HK-2 (cell line): ENCODE results near the gene STK24.

Experiments used
- DNase-seq: peaks from one replicate; pipeline ENCODE4 v3.0.0-alpha.2; 2018; ENCODE audit not compliant: unreplicated experiment

Gene STK24

DNA sequence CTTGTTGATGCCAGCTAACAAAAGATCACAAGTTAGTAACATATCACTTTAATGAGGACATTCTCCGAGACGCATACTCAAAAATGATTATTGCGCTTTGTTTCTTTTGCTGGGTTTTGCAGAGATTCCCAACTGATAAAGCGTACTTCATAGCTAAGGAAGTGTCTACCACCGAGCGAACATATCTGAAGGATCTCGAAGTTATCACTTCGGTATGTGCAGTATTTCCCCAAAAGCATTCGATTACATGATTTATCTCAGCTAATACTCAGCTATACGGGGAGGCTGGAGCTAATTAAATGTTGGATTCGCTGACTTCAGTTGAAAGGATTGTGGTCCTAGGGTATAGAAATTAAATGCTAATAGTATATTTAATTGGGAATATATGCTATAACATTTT lies 166.3 kb downstream of the STK24 start:
- DNase-seq, result no peak

DNA sequence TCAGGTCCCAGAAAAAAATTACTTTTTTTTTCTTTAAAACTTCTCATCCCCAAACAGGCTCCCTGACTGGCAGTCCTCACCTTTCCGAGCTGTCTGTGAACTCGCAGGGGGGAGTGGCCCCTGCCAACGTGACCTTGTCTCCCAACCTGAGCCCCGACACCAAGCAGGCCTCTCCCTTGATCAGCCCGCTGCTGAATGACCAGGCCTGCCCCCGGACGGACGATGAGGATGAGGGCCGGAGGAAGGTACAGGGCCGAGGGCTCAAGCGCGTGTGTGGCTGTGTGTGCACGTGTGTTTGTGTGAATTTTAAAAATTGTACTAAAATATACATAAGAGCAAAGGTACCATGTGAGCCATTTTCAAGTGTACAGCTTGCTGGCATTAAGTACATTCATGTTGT lies 167.6 kb downstream of the STK24 start:
- no peak for DNase-seq

DNA sequence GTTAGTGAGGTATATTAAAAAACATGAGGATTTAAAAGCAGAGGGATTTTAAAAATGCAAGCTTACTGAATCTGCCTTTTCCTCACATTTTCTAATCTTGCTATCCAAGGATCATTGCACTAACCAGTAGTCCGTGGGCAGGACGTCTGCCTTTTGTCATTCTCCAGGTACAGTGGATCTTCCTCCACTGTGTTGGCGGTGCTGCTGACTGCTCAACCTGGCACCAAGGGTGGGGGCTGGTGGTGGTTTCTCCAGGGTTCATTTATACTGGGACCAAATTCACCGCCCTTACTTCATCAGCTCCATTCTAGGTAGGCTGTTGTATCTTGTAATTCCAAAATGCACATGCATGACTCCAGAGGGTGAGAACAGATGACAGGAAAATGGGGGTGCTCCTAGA lies 169.3 kb downstream of the STK24 start:
- DNase-seq, result no peak

DNA sequence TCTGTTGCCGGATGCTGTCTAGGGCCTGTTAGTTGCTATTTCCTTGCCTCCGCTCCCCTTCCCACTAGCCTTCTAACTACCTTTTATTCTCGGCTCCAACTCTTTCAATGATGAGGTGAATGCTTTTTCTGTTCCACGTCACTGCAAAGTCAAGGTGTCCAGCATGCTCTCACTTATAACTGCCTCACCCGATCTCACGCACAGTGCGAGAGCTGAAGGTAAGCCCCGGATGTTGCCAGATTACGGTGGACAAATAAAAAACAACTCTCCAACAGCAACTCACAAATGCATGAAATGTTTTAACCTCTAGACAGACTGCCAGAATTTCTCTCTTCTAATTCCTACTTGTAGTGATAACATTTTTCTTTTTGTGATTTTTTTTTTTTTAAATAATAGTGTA lies 169.9 kb downstream of the STK24 start:
- DNase-seq, result no peak

DNA sequence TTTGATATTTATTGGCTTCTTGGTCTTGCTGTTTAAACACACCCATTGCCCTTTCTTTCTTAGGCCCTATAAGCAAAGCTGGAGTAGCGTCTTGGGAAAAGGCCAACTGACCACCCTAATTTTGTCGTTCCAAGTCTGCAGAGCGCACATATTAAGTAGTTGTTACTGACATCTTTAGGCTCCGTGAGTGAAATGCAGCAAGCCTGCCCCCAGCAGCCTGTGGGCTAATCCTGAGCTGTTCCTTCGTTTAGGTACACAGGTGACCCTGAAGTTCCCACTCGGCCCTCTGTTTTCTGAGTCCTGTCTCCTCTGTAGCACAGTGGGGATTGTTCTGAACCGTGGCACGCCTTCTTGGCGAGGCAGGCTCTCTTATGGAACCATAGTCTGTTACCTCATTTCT lies 170.5 kb downstream of the STK24 start:
- no peak for DNase-seq

DNA sequence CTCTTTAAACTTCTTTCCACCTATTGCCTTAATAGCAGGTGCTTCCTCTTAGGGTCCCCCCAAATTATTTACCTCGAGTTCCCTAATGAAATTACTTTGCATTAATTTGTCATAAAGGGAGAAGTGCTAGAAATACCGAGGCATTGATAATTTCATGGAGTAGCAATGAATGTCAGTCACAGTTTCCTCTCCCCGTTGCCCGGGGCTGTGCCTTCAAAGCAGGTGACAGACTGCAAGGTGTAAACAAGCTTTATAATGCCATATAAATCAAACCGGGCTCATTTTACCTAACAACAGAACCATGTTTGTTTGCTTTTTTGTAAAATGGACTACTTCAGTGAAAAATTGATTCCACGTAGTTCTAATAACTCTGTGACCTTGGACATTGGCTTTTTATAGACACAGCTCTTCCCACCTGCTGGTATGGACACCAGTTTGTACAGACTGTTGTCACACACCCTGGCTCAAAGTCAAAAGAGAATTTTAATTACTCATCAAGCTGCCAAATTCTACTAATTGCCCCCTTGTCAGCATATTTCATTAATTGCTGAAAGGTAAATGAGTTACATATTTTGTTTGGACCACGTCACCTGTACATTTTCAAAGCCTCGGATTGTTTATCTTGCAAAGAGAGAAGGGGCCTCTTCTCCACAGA lies 171.1 kb downstream of the STK24 start:
- DNase-seq, result no peak

DNA sequence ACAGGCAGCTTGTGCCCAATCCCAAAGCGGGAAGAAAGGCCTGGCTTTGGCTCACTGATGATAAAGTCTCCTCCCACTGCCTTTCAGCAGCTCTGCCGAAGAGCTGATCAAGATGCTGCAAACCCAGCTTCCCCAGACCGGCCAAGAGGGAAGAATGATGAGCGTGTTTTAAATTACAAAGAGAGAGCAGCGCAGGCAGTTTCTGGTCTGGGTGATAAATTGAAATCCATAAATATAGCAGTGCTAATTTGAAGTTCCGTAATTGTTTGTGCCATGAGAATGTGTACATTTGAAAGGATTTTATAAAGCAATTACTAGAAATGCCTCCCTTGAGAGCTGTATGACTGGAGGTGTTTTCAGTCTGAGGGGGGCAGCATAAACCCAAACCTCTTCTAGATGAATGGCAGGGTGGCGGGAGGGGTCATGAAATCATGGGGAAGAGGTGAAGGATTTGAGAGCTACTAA lies 171.8 kb downstream of the STK24 start:
- no peak for DNase-seq

DNA sequence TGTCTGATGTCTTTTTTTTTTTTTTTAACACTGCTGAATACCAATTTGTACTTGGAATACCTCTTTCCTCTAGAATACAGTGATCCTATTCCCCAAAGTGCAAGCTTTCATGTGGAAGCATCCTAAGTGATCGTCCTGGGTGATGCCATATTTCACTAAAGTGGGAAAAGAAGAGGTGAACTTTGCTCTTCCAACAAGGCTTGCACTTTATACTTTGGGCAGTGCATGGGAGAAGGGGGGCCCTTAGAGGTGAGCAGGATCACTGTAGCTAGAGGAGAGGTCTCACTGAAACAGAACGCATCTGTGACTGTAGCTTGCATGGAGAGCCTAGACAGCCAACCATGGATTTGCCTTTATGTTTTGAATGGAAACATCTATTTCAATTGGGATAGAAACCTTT lies 173.8 kb downstream of the STK24 start:
- DNase-seq, result no peak

DNA sequence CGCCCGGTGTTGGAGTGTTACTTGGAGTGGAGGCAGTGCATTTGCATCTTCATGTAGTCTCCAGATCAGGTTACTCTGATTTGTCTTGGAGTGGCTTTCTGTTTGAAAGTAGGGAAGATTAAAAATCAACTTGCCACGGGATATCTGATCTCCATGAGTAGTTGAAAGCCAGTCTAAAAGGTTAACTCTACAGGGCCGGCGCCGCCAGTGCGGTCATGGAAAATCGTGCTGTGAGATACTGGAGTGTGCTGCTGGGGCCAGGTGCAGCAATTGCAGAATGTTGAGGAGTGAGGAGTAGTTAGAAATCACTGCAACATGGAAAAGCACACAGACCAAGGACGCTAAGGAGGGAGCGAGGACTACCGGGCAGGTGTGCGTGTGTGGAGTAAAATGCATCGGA lies 175.0 kb downstream of the STK24 start:
- no peak for DNase-seq

DNA sequence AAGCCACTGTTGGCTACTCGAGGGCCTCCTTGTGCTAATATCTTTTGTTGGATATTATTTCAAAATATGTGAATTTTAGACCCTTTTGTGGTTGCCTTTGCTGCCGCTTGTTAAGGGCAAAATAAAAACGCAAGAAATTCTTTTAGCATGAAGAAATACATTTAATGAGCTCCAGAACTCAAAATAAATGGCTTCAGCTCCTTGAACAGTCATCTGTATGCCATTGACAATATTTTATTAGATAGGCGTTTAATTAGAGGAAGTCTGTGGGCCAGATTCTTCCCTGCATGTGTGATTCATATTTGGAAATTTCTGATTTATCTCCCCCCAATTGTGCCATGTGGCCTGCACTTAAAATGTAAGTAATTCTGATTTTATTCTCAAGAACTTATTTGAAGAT lies 177.2 kb downstream of the STK24 start:
- no peak for DNase-seq

DNA sequence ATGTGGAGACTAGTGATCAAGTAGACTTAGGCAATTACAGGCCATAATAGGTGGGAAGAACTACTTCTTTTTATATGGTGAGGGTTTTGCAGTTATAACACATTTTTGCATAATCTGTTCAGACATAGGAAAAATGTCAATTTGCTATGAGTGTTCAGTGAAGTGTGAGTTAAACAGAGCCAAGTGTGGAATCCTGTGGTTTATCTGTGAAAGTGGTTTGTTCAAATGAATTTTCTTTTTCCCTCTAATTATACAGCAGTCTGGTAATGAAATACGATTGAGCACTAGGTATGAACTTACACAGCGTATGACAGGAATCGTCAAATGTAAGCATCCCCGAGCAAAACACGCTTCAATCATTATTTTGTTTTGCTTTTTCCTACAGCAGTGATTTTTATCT lies 178.3 kb downstream of the STK24 start:
- DNase-seq, result no peak

DNA sequence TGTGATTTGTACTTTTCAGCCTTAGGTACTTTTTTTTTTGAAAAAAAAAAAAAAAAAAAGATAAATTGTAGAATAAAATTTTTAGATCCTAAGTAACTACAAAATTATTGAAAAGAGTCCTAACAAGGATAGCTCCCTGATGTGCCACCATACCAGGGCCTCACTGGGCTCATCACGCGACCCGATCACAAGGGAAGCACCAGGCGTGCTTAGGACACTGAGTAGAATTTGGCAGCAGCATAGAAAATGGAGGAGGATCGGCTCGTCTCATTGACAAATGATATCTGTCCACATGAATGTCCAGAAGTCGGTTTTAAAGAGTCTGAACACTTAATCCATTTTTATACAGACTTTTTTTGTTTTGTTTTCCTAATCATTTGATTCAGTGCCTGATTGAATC lies 179.0 kb downstream of the STK24 start:
- DNase-seq, result no peak

DNA sequence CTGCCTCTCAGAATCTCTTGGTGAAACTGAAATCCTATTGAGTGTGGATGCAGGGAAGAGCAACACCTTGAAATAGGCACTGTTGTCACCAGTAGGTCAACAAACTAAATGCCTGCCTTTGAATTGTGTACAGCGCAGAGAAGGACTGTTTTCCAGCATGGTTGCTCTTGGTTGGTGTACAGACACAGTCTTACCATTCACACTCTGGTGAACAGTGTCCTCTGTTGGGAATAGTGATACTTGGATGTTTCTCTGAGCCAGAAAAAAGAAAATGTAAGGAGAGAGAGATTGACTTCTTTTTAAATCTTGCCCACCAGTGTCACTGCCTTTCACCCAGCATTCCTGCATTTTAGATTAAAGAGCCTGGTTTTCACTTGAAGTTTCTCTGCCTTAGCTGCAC lies 179.7 kb downstream of the STK24 start:
- DNase-seq, result no peak

DNA sequence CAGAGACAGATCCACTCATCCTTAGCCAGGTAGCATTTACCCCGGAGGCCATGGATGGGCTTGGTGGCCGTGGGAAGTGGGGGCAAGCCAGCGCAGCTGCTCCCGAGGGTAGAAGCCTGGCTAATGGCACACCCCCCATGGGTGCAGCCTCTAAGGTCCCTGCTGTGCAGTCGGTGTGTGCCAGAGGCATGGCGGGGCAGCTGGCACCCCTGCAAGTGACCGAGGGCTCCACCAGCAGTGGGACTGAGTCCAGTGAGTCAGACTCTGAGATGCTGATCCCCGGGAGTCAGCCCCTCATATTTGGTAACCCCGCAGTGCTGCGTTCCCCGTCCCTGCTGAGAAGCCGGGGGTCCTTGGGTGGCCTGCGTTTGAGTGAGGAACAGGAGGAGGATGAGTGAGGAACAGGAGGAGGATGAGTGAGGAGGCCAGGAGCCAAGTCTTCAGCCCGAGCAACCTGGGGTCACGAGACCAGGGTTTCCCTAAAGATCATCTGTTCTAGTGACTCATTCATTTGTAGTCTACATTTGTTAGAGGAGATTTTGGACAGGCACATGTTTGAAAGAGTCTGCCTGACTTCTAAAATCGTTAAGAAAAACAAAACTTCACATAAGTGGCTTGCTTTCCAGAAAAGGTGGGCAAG lies 180.7 kb downstream of the STK24 start:
- DNase-seq, result no peak
